Activated naive CD8-positive, alpha-beta T cell (primary cell): Measurements from ENCODE around the gene BACH2.
A peak's percentile ranks its signal among the peaks of the same experiment; 100 is the strongest.

ENCODE experiments used
- H3K27ac Mint-ChIP-seq: one replicate; pipeline ENCODE4 v1.8.0; 2021; ENCODE audit warnings: mixed read lengths
- H3K27me3 Mint-ChIP-seq: one replicate; pipeline ENCODE4 v1.8.0; 2021; ENCODE audit warnings: mixed read lengths
- H3K36me3 Mint-ChIP-seq: one replicate; pipeline ENCODE4 v1.8.0; 2021; ENCODE audit warnings: mixed read lengths
- H3K4me1 Mint-ChIP-seq: one replicate; pipeline ENCODE4 v1.8.0; 2021; ENCODE audit warnings: low read depth, mixed read lengths
- H3K4me3 Mint-ChIP-seq: one replicate; pipeline ENCODE4 v1.8.0; 2021; ENCODE audit warnings: mild to moderate bottlenecking, mixed read lengths
- H3K9me3 Mint-ChIP-seq: one replicate; pipeline ENCODE4 v1.8.0; 2021; ENCODE audit warnings: low read depth, mixed read lengths

BACH2 gene

DNA sequence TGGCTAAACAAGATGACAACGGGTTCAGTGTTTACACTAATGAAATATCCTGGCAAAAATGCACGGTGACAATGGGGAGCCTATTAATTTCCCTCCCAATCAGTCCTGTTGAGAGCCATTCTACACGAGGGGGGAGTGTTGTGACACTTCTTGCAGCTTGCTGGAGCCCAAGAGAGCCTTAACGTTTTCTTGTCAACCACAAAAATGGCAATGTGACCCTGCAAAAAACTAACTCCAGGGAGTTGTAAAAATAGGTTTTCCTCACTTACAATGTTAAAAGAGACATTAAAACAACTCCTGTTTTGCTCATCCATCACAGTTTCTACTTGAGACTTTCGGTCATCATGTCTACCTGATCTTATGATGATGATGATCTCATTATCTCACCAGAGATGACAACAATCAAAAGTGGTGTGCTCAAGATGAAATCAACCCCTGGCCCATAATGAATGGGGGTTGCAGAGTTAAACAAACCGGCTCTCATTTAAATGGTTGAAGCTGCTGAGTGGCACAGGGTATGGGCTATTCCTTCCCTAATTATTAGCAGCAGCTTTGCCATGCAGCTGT, 344.5 kb downstream of the BACH2 start:
- H3K9me3 Mint-ChIP-seq: no peaks in the 10 kb centered on the region
- peaks cover 33% of the 10 kb centered on the region for H3K36me3 Mint-ChIP-seq
- H3K27ac Mint-ChIP-seq: peak overlapping the region; percentile 89
- H3K27me3 Mint-ChIP-seq: no peaks in the 10 kb centered on the region
- peak overlapping the region; percentile 70 for H3K4me3 Mint-ChIP-seq
- H3K4me1 Mint-ChIP-seq: peaks cover 71% of the 10 kb centered on the region

GRCh38 chr6:89951574-89952104, 345.0 kb downstream of the BACH2 start:
- no peaks in the 10 kb centered on the region for H3K9me3 Mint-ChIP-seq
- H3K27ac Mint-ChIP-seq: peak overlapping the region; percentile 89
- peaks cover 72% of the 10 kb centered on the region for H3K4me1 Mint-ChIP-seq
- no peaks in the 10 kb centered on the region for H3K27me3 Mint-ChIP-seq
- H3K4me3 Mint-ChIP-seq: peak overlapping the region; percentile 70
- H3K36me3 Mint-ChIP-seq: peaks cover 31% of the 10 kb centered on the region

DNA sequence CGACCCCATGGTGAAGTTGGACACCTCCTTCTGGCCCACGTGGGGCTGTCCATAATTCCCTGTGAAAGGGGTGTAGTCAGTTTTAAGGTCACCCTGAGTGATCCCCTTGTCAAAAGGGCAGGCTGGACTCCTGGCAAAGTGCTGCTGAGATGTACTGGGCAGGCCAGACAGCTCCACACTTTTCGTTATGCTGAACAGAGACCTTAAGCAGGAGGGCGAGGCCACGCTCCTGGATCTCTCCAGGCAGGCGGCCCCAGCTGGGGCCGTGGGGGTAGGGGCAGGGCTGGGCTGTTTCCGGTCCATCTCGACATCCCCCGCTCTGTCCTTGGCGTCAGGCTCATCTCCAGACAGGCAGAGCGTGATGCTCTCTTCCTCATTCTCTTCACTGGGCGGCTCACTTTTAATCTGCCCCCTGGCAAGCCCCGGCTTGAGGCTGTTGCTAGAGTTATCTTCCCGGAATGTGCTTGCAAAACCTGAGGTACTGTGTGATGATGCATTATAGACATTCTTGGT, 345.7 kb downstream of the BACH2 start:
- H3K9me3 Mint-ChIP-seq: no peaks in the 10 kb centered on the region
- no peaks in the 10 kb centered on the region for H3K27me3 Mint-ChIP-seq
- H3K27ac Mint-ChIP-seq: peak overlapping the region; percentile 89
- H3K4me3 Mint-ChIP-seq: no peak overlapping the region
- H3K4me1 Mint-ChIP-seq: peaks cover 72% of the 10 kb centered on the region
- H3K36me3 Mint-ChIP-seq: peaks cover 25% of the 10 kb centered on the region

DNA sequence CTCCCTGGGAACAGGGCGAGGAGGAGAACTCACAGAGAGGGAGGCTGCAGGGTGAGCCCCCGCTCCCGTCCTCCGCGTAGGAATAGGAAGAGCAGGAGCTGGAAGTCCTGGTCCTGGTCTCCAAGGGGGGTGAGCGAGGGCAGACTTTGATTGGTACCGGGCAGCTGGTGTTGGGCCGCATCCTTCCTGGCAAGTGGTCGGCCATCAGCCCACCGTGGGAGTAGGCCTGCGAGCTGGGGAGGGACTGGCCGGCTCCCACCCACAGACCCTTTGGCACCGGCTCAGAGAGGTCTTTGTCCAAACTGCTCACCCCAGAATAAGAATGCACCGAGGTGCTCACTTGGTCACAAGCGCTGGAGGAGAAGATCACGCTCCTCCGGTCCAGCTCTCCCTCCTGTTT, 346.2 kb downstream of the BACH2 start:
- peak overlapping the region; percentile 87 for H3K27ac Mint-ChIP-seq
- no peaks in the 10 kb centered on the region for H3K27me3 Mint-ChIP-seq
- peaks cover 21% of the 10 kb centered on the region for H3K36me3 Mint-ChIP-seq
- peaks cover 72% of the 10 kb centered on the region for H3K4me1 Mint-ChIP-seq
- H3K9me3 Mint-ChIP-seq: no peaks in the 10 kb centered on the region
- no peak overlapping the region for H3K4me3 Mint-ChIP-seq

DNA sequence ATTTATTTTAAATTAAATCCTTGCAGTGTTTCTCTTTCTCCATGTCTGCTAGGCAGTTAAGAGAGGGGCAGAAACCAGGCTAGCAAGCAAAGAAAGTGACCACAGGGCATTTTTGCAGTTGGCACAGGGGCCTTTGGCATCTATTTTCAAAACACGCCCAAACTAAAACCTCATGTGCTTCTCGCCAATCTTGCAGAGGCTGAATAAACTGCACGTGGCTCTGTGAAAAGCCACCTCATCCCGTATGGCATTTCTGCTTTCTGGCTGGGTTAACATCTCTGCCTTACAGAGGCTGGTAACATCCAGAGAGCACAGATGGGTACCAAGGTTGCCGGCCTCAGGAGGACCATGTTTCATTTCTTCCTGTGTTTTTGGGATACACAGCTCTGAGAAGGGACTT, 347.8 kb downstream of the BACH2 start:
- H3K9me3 Mint-ChIP-seq: no peaks in the 10 kb centered on the region
- no peaks in the 10 kb centered on the region for H3K27me3 Mint-ChIP-seq
- peaks cover 72% of the 10 kb centered on the region for H3K4me1 Mint-ChIP-seq
- peak overlapping the region; percentile 87 for H3K27ac Mint-ChIP-seq
- H3K4me3 Mint-ChIP-seq: no peak overlapping the region
- H3K36me3 Mint-ChIP-seq: peaks cover 18% of the 10 kb centered on the region

- Mint-ChIP-seq H3K4me1 (peaks cover 71% of the 10 kb centered on the region), H3K36me3 (peaks cover 14% of the 10 kb centered on the region)
Observed at GRCh38 chr6:89944826-89945407, 351.7 kb downstream of the BACH2 start.

GRCh38 chr6:89944181-89944755, 352.4 kb downstream of the BACH2 start:
- Mint-ChIP-seq H3K36me3 (peaks cover 10% of the 10 kb centered on the region), H3K27ac (peak overlapping the region; percentile 95), H3K4me1 (peaks cover 66% of the 10 kb centered on the region), H3K4me3 (peak overlapping the region; percentile 53), H3K9me3 (no peaks in the 10 kb centered on the region), H3K27me3 (no peaks in the 10 kb centered on the region)

More at GRCh38 chr6:89944826-89945407, 351.7 kb downstream of the BACH2 start:
- H3K27me3 Mint-ChIP-seq: no peaks in the 10 kb centered on the region
- H3K4me3 Mint-ChIP-seq: peak overlapping the region; percentile 53
- peak overlapping the region; percentile 95 for H3K27ac Mint-ChIP-seq
- no peaks in the 10 kb centered on the region for H3K9me3 Mint-ChIP-seq

DNA sequence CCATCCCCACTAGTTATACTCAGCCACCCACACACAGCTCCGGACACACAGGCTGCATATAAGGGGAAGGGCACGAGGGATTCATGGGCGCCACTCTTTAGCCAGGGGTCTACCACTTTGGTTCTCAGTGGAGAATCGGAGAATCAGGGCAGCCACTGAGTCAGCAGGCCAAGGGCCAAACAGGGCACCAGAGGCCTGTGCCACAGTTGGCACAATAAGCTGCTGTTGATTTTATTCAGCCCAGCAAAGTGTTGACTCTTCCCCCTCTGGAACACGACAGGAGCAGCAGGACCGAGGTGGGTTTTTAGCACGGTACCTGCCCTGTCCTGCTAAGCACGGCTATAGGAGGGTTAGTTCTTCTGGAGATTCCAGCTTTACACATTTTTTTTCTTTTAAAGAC, 354.0 kb downstream of the BACH2 start:
- H3K36me3 Mint-ChIP-seq: peaks cover 14% of the 10 kb centered on the region

GRCh38 chr6:89941763-89942497, 354.7 kb downstream of the BACH2 start:
- H3K9me3 Mint-ChIP-seq: no peaks in the 10 kb centered on the region
- no peak overlapping the region for H3K4me3 Mint-ChIP-seq
- peak overlapping the region; percentile 86 for H3K27ac Mint-ChIP-seq
- no peaks in the 10 kb centered on the region for H3K27me3 Mint-ChIP-seq
- H3K36me3 Mint-ChIP-seq: peaks cover 14% of the 10 kb centered on the region
- peaks cover 67% of the 10 kb centered on the region for H3K4me1 Mint-ChIP-seq

More for the DNA sequence above, 354.0 kb downstream of the BACH2 start:
- H3K27me3 Mint-ChIP-seq: no peaks in the 10 kb centered on the region
- no peak overlapping the region for H3K4me3 Mint-ChIP-seq
- no peaks in the 10 kb centered on the region for H3K9me3 Mint-ChIP-seq
- peaks cover 72% of the 10 kb centered on the region for H3K4me1 Mint-ChIP-seq
- H3K27ac Mint-ChIP-seq: peak overlapping the region; percentile 86

DNA sequence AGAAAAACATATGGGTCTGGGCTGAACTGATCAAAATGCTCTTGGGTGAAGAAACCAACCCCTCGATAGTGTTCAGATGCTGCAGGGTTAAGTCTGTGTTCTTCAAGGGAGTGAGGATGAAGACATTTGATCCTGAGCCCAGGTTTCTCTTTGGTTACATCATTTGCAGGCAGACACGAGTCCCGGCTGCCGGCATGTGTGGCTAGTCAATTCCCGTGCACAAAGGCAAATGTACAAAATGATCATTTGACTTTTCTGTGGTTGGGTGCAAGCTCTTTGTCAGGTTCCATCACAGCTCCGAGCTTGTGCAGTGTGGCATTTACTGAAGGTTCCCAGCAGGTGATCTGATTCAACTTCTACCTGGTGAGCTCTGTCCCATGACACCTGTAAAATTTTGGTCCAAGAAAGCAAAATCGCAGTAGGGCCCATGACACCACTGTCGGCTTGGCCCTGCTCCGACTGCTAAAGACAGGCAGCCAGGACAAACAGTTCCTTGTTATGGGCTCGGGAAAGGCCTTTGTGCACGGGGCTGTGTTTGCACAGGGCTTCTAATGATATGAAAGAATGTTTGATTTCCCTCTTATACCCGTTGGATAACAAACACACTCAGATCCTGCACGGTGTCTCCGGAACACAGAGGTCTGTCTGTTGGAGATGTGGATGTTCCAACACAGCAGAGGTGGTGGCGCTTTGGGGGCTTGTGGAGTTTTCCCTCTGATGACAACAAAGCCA, 355.4 kb downstream of the BACH2 start:
- Mint-ChIP-seq H3K27ac (peak overlapping the region; percentile 86), H3K36me3 (peaks cover 18% of the 10 kb centered on the region), H3K4me1 (peaks cover 60% of the 10 kb centered on the region), H3K9me3 (no peaks in the 10 kb centered on the region), H3K4me3 (no peak overlapping the region), H3K27me3 (no peaks in the 10 kb centered on the region)

DNA sequence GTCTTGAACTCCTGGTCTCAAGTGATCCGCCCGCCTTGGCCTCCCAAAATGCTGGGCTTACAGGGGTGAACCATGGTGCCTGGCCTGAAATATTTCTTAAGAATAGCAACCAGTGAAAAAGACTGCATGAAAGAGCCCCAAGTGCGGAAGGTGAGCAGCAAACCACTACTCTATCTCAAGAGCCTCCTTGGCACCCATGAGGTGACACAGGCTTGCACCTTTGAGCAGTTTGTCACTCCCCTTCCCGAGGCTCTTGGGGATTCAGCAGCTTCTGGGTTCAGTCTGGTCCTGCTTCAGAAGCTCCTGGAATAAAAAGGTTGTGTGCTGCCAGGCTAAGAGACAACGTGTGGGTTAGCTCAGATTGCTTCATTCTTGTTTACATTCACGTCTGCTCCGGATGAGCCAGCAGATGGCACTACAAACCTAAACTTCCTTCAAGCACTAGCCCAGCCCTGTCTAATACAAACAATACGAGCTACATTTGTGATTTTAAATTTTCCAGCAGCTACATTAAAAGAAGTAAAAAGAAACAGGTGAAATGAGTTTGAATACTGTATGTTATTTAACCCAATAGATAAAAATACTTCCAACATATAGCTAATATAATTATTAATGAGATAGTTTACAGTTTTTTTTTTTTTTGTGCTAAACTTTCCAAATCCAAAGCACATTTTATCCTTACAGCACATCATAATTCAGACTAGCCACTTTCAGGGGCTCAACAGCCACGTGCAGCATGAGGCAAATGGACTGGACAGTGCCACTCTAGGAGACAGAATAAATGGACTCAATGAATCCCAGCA, 356.2 kb downstream of the BACH2 start:
- Mint-ChIP-seq H3K4me1 (peaks cover 52% of the 10 kb centered on the region), H3K27ac (peak overlapping the region; percentile 86), H3K4me3 (peak overlapping the region; percentile 12), H3K36me3 (peaks cover 20% of the 10 kb centered on the region), H3K27me3 (no peaks in the 10 kb centered on the region), H3K9me3 (no peaks in the 10 kb centered on the region)

- H3K36me3 Mint-ChIP-seq: peaks cover 15% of the 10 kb centered on the region
- no peaks in the 10 kb centered on the region for H3K9me3 Mint-ChIP-seq
- H3K27ac Mint-ChIP-seq: peak overlapping the region; percentile 84
- H3K27me3 Mint-ChIP-seq: no peaks in the 10 kb centered on the region
- no peak overlapping the region for H3K4me3 Mint-ChIP-seq
- H3K4me1 Mint-ChIP-seq: peaks cover 40% of the 10 kb centered on the region
Observed at GRCh38 chr6:89939144-89939543, 357.5 kb downstream of the BACH2 start.

GRCh38 chr6:89938014-89938413, 358.6 kb downstream of the BACH2 start:
- H3K4me3 Mint-ChIP-seq: no peak overlapping the region

GRCh38 chr6:89936177-89936576, 360.5 kb downstream of the BACH2 start:
- no peaks in the 10 kb centered on the region for H3K27me3 Mint-ChIP-seq
- peak overlapping the region; percentile 73 for H3K27ac Mint-ChIP-seq

More at GRCh38 chr6:89938014-89938413, 358.6 kb downstream of the BACH2 start:
- Mint-ChIP-seq H3K4me1 (peaks cover 36% of the 10 kb centered on the region), H3K9me3 (no peaks in the 10 kb centered on the region), H3K36me3 (peaks cover 19% of the 10 kb centered on the region), H3K27me3 (no peaks in the 10 kb centered on the region), H3K27ac (peak overlapping the region; percentile 84)

More at GRCh38 chr6:89936177-89936576, 360.5 kb downstream of the BACH2 start:
- Mint-ChIP-seq H3K9me3 (no peaks in the 10 kb centered on the region), H3K36me3 (peaks cover 19% of the 10 kb centered on the region), H3K4me1 (peaks cover 28% of the 10 kb centered on the region), H3K4me3 (no peak overlapping the region)
